GM19193 (cell line): ENCODE data around the gene GNA15.

Experiments used
- POLR2A ChIP-seq: IDR thresholded peaks from 4 replicates; pipeline ENCODE4 v1.6.1; 2011; ENCODE audit not compliant: insufficient read depth, insufficient read length; ENCODE audit errors: extremely low read depth

GNA15 gene

GRCh38 chr19:3135961-3136683 is at the start of gene GNA15:
Gene GNA15 (plus strand): TSS chr19:3136033. CDS start chr19:3136451, 418 bp downstream.
- TF ChIP-seq POLR2A = no peak

GRCh38 chr19:3087769-3088168 is 48.1 kb upstream of the GNA15 start:
- no peak for TF ChIP-seq POLR2A

GRCh38 chr19:3094601-3095440 is 41.0 kb upstream of the GNA15 start:
- TF ChIP-seq POLR2A = no peak

- no peak for TF ChIP-seq POLR2A
Measured at GRCh38 chr19:3095441-3096191, 40.2 kb upstream of the GNA15 start.

- TF ChIP-seq POLR2A = no peak
Measured at GRCh38 chr19:3096267-3096901, 39.4 kb upstream of the GNA15 start.

GRCh38 chr19:3096902-3097326 is 38.9 kb upstream of the GNA15 start:
- TF ChIP-seq POLR2A = no peak

- TF ChIP-seq POLR2A = no peak
Measured at GRCh38 chr19:3097442-3097871, 38.4 kb upstream of the GNA15 start.

GRCh38 chr19:3098141-3098514 is 37.7 kb upstream of the GNA15 start:
- no peak for TF ChIP-seq POLR2A

- TF ChIP-seq POLR2A = no peak
Measured at GRCh38 chr19:3098515-3099346, 37.1 kb upstream of the GNA15 start.

GRCh38 chr19:3099347-3100145 is 36.3 kb upstream of the GNA15 start:
- no peak for TF ChIP-seq POLR2A

- no peak for TF ChIP-seq POLR2A
Measured at GRCh38 chr19:3100331-3100730, 35.5 kb upstream of the GNA15 start.

GRCh38 chr19:3100747-3101730 is 34.8 kb upstream of the GNA15 start:
- no peak for TF ChIP-seq POLR2A
